HCT116 (cell line): ENCODE data around the gene BOD1L1. TPM values are rescaled to one million over a fixed set of nuclear protein-coding genes. Genes with fewer than 3 reads are reported as not detected.

Experiments used
- ATAC-seq: fragments of 200-7000 bp; cut with Tn5 transposase; 2 replicates; pipeline ENCODE4 v1.9.1; 2020; ENCODE audit warnings: mild to moderate bottlenecking, moderate library complexity
- BruUV-seq: library from RNA; stranded (reverse); fragments of 400-500 nt; replicated peaks from 2 replicates; lab custom pipeline; 2021; lab: Mats Ljungman, UMichigan
- CTCF ChIA-PET: fragments of 300-600 bp; sonication (Branson Sonifier 250); formaldehyde crosslinking; loops from one replicate; lab custom pipeline; 2021; ENCODE audit warnings: antibody characterized with exemption; lab: Charles Lee
- POLR2A ChIA-PET: fragments of 300-600, 350-600 bp; sonication (Branson Sonifier 250); formaldehyde crosslinking; loops from one replicate; lab custom pipeline; 2021; ENCODE audit warnings: antibody characterized with exemption; lab: Charles Lee
- RAD21 ChIA-PET, 2 experiments: fragments of 300-600 bp; sonication (Branson Sonifier 250); formaldehyde crosslinking; loops; one replicate each; lab custom pipeline; 2023; ENCODE audit warnings: low total read pairs in 2 of 2; ENCODE audit not compliant: uncharacterized antibody in 2 of 2, unreplicated experiment in 2 of 2, low non-redundant PET in 1 of 2; lab: Charles Lee
- DNase-seq: peaks from one replicate; pipeline ENCODE4 v3.0.0-alpha.2; 2010; ENCODE audit warnings: low read depth, low spot score
- H2AFZ ChIP-seq: fragments of 200-600 bp; shearing (Covaris generic), sonication (generic); 2 replicates; pipeline ENCODE4 v1.6.1; 2017; ENCODE audit warnings: low read depth, mixed run types, mixed read lengths, antibody characterized with exemption, low read length; ENCODE audit not compliant: poor library complexity, severe bottlenecking
- H3K27ac ChIP-seq: 2 replicates; pipeline ENCODE4 v1.5.1; 2012; ENCODE audit warnings: low read depth, low read length
- H3K27me3 ChIP-seq: fragments of 200-600 bp; sonication (generic); 2 replicates; pipeline ENCODE4 v1.6.1; 2016; ENCODE audit warnings: mixed run types, low read length, mixed read lengths; ENCODE audit not compliant: insufficient read depth
- H3K36me3 ChIP-seq, 2 experiments: fragments of 200-500 bp in 1 of 2; fragments of 200-600 bp in 1 of 2; sonication (Bioruptor generic) in 1 of 2; sonication (generic) in 1 of 2; 2 replicates each; pipeline versions ENCODE4 v1.5.1 to v1.6.1; 2014 to 2016; ENCODE audit warnings: low read length in 2 of 2, inconsistent platforms in 1 of 2, mixed read lengths in 1 of 2, mixed run types in 1 of 2; ENCODE audit not compliant: insufficient read depth in 2 of 2, control insufficient read depth in 1 of 2
- H3K4me1 ChIP-seq, 2 experiments: fragments of 200-600 bp in 1 of 2; sonication (generic) in 1 of 2; 2 replicates each; pipeline versions ENCODE4 v1.5.1 to v1.6.1; 2012 to 2017; ENCODE audit warnings: low read length in 2 of 2, inconsistent platforms in 1 of 2, mild to moderate bottlenecking in 1 of 2, mixed read lengths in 1 of 2, mixed run types in 1 of 2, moderate library complexity in 1 of 2; ENCODE audit not compliant: insufficient read depth in 2 of 2, control insufficient read depth in 1 of 2
- H3K4me2 ChIP-seq: fragments of 200-600 bp; sonication (generic); 2 replicates; pipeline ENCODE4 v1.6.1; 2017; ENCODE audit warnings: mixed run types, low read length, mixed read lengths
- H3K4me3 ChIP-seq, 2 experiments: fragments of 200-600 bp in 1 of 2; sonication (generic) in 1 of 2; replicated peaks in 1 of 2; 2 replicates each; pipeline ENCODE4 v1.5.1; 2011 to 2016; ENCODE audit warnings: low read length in 2 of 2, control low read depth in 1 of 2, low read depth in 1 of 2, mild to moderate bottlenecking in 1 of 2, mixed read lengths in 1 of 2, mixed run types in 1 of 2
- H3K79me2 ChIP-seq: fragments of 200-600 bp; sonication (generic); 2 replicates; pipeline ENCODE4 v1.6.1; 2017; ENCODE audit warnings: mild to moderate bottlenecking, mixed run types, low read length, moderate library complexity, mixed read lengths; ENCODE audit not compliant: insufficient read depth
- H3K9ac ChIP-seq: fragments of 200-600 bp; sonication (generic); 2 replicates; pipeline ENCODE4 v1.6.1; 2016; ENCODE audit warnings: low read length, mixed read lengths
- H3K9me2 ChIP-seq: fragments of 200-600 bp; sonication (generic), shearing (Covaris generic); 2 replicates; pipeline ENCODE4 v1.6.1; 2017; ENCODE audit warnings: mixed run types, mild to moderate bottlenecking, moderate library complexity; ENCODE audit not compliant: insufficient read depth
- H3K9me3 ChIP-seq, 2 experiments: fragments of 200-500 bp in 1 of 2; fragments of 200-600 bp in 1 of 2; sonication (Bioruptor generic) in 1 of 2; sonication (generic) in 1 of 2; 2 replicates each; pipeline ENCODE4 v1.6.1; 2014 to 2017; ENCODE audit warnings: low read length in 2 of 2, mixed read lengths in 2 of 2, inconsistent platforms in 1 of 2, low read depth in 1 of 2, mild to moderate bottlenecking in 1 of 2, mixed run types in 1 of 2, moderate library complexity in 1 of 2; ENCODE audit not compliant: control insufficient read depth in 1 of 2, insufficient read depth in 1 of 2
- H4K20me1 ChIP-seq: fragments of 200-600 bp; sonication (generic), shearing (Covaris generic); 2 replicates; pipeline ENCODE4 v1.6.1; 2017; ENCODE audit warnings: mixed run types, mild to moderate bottlenecking, moderate library complexity; ENCODE audit not compliant: insufficient read depth
- ELF1 ChIP-seq: IDR thresholded peaks from 2 replicates; pipeline ENCODE4 v1.6.1; 2012; ENCODE audit warnings: low read depth, borderline replicate concordance
- YY1 ChIP-seq: IDR thresholded peaks from 2 replicates; pipeline ENCODE4 v1.6.1; 2011; ENCODE audit warnings: low read length, low read depth, moderate library complexity, mild to moderate bottlenecking; ENCODE audit not compliant: insufficient replicate concordance; ENCODE audit errors: extremely low read depth
- intact Hi-C: fragments of 100-400 bp; cut with micrococcal nuclease; formaldehyde crosslinking; loops from 2 replicates; pipeline ENCODE4 v1.10.0; 2022
- total RNA-seq: library from RNA; stranded (reverse); gene quantifications from one replicate; pipeline ENCODE4 v1.2.1, GENCODE V29; 2021; ENCODE audit not compliant: unreplicated experiment
- TF ChIP-seq, protein P1 (sequence below): IDR thresholded peaks from 2 replicates; pipeline ENCODE4 v1.6.1; 2012
- TF ChIP-seq, protein P2 (sequence below): IDR thresholded peaks from 2 replicates; pipeline ENCODE4 v1.6.1; 2012; ENCODE audit warnings: low read depth

The BOD1L1 gene
- total RNA-seq, 1 experiment from 2014 or later, result 22.4 TPM

DNA sequence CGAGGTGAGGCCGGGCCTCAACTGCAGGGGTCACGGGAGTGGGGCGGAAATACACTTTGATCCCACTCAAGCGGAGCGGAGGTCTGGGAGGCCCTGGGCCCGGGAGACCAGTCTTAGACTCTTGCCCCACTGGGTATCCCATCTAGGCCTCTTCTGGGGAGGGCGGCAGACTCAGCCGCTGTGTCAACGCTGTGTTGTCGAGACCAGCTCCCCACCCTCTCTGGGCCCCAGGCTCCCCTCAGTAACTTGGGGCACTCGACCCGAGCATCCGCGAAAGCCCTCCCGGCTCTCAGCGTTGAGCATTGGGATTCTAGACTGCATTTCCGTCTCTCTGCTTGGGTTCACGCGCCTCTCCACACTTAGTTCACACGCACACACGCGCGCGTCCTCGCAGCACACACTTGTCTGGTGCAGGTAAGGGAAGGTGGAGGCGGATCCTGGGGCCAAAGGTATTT, 84.9 kb downstream of the BOD1L1 start:
- H3K4me3 ChIP-seq, result no peak overlapping the region
- H3K27me3 ChIP-seq, result no peaks in the 10 kb centered on the region
- H3K9me2 ChIP-seq, result no peaks in the 10 kb centered on the region
- RAD21 ChIA-PET, result no interaction called here
- POLR2A ChIA-PET, result no interaction called here
- CTCF ChIA-PET, result no interaction called here
- H3K4me1 ChIP-seq, result peaks cover 10 to 14% of the 10 kb centered on the region in 2 experiments
- H3K27ac ChIP-seq, result no peak overlapping the region
- no peaks in the 10 kb centered on the region for H3K36me3 ChIP-seq
- DNase-seq (no peak), ATAC-seq (no peak)
- intact Hi-C loops, result loop anchor here (10.0 kb wide), 1 partner anchor 138 kb away; no protein-coding TSS in a partner anchor
- H2AFZ ChIP-seq, result no peak overlapping the region
- BruUV-seq, result no TSS peak
- no peaks in the 10 kb centered on the region for H3K79me2 ChIP-seq
- no peaks in the 10 kb centered on the region for H3K9me3 ChIP-seq
- no peak overlapping the region for H3K4me2 ChIP-seq
- no peaks in the 10 kb centered on the region for H4K20me1 ChIP-seq
- TF ChIP-seq, protein P1, sequence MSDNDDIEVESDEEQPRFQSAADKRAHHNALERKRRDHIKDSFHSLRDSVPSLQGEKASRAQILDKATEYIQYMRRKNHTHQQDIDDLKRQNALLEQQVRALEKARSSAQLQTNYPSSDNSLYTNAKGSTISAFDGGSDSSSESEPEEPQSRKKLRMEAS, result no peak
- TF ChIP-seq, protein P2, sequence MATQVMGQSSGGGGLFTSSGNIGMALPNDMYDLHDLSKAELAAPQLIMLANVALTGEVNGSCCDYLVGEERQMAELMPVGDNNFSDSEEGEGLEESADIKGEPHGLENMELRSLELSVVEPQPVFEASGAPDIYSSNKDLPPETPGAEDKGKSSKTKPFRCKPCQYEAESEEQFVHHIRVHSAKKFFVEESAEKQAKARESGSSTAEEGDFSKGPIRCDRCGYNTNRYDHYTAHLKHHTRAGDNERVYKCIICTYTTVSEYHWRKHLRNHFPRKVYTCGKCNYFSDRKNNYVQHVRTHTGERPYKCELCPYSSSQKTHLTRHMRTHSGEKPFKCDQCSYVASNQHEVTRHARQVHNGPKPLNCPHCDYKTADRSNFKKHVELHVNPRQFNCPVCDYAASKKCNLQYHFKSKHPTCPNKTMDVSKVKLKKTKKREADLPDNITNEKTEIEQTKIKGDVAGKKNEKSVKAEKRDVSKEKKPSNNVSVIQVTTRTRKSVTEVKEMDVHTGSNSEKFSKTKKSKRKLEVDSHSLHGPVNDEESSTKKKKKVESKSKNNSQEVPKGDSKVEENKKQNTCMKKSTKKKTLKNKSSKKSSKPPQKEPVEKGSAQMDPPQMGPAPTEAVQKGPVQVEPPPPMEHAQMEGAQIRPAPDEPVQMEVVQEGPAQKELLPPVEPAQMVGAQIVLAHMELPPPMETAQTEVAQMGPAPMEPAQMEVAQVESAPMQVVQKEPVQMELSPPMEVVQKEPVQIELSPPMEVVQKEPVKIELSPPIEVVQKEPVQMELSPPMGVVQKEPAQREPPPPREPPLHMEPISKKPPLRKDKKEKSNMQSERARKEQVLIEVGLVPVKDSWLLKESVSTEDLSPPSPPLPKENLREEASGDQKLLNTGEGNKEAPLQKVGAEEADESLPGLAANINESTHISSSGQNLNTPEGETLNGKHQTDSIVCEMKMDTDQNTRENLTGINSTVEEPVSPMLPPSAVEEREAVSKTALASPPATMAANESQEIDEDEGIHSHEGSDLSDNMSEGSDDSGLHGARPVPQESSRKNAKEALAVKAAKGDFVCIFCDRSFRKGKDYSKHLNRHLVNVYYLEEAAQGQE, result no peak
- TF ChIP-seq ELF1 (no peak), YY1 (no peak)
- H3K9ac ChIP-seq, result no peak overlapping the region
